H9 (cell line): ENCODE results near the gene UFC1. TPM values are rescaled to one million over a fixed set of nuclear protein-coding genes. Genes with fewer than 3 reads are reported as not detected.

Experiments
- DNase-seq: peaks from one replicate; pipeline ENCODE4 v3.0.0-alpha.2; 2017
- H2AFZ ChIP-seq: one replicate; pipeline ENCODE4 v1.6.1; 2013; ENCODE audit warnings: mild to moderate bottlenecking, low read length, control low read depth, moderate library complexity
- H2AK5ac ChIP-seq: 2 replicates; pipeline ENCODE4 v1.6.1; 2013; ENCODE audit warnings: low read length, control low read depth, mixed read lengths; ENCODE audit not compliant: insufficient read length
- H2BK120ac ChIP-seq: one replicate; pipeline ENCODE4 v1.6.1; 2013; ENCODE audit warnings: low read depth, mild to moderate bottlenecking, low read length, control low read depth, inconsistent platforms; ENCODE audit not compliant: poor library complexity, severe bottlenecking
- H2BK12ac ChIP-seq: 2 replicates; pipeline ENCODE4 v1.6.1; 2013; ENCODE audit warnings: low read length, control low read depth, mixed read lengths, low read depth; ENCODE audit not compliant: insufficient read length
- H2BK15ac ChIP-seq: 2 replicates; pipeline ENCODE4 v1.6.1; 2013; ENCODE audit warnings: low read depth, low read length, control low read depth
- H2BK20ac ChIP-seq: one replicate; pipeline ENCODE4 v1.6.1; 2013; ENCODE audit warnings: low read depth, mild to moderate bottlenecking, low read length, control low read depth, inconsistent platforms; ENCODE audit not compliant: poor library complexity, severe bottlenecking
- H2BK5ac ChIP-seq: 2 replicates; pipeline ENCODE4 v1.6.1; 2013; ENCODE audit warnings: low read length, control low read depth, mixed read lengths; ENCODE audit not compliant: insufficient read length
- H3K14ac ChIP-seq: 2 replicates; pipeline ENCODE4 v1.6.1; 2013; ENCODE audit warnings: low read length, control low read depth; ENCODE audit not compliant: insufficient read depth
- H3K18ac ChIP-seq: 2 replicates; pipeline ENCODE4 v1.6.1; 2013; ENCODE audit warnings: low read depth, mild to moderate bottlenecking, mixed read lengths, low read length, control low read depth; ENCODE audit not compliant: insufficient read length
- H3K23ac ChIP-seq: 2 replicates; pipeline ENCODE4 v1.6.1; 2013; ENCODE audit warnings: low read length, control low read depth, mixed read lengths, low read depth; ENCODE audit not compliant: insufficient read length
- H3K23me2 ChIP-seq: 2 replicates; pipeline ENCODE4 v1.6.1; 2013; ENCODE audit warnings: low read depth, mild to moderate bottlenecking, mixed read lengths, low read length, control low read depth; ENCODE audit not compliant: insufficient read length, poor library complexity, severe bottlenecking
- H3K27ac ChIP-seq: 2 replicates; pipeline ENCODE4 v1.5.1; 2013; ENCODE audit warnings: low read length, control low read depth, mixed read lengths, low read depth; ENCODE audit not compliant: insufficient read length
- H3K27me3 ChIP-seq: 2 replicates; pipeline ENCODE4 v1.6.1; 2013; ENCODE audit warnings: low read length, control low read depth, inconsistent platforms; ENCODE audit not compliant: insufficient read depth
- H3K4ac ChIP-seq: 2 replicates; pipeline ENCODE4 v1.6.1; 2013; ENCODE audit warnings: low read depth, mild to moderate bottlenecking, control low read depth, inconsistent platforms, low read length, moderate library complexity
- H3K4me1 ChIP-seq: 2 replicates; pipeline ENCODE4 v1.6.1; 2013; ENCODE audit warnings: low read length, control low read depth, inconsistent platforms; ENCODE audit not compliant: insufficient read depth
- H3K4me2 ChIP-seq: 2 replicates; pipeline ENCODE4 v1.6.1; 2013; ENCODE audit warnings: low read length, control low read depth, mixed read lengths; ENCODE audit not compliant: insufficient read length, insufficient read depth
- H3K56ac ChIP-seq: 2 replicates; pipeline ENCODE4 v1.6.1; 2013; ENCODE audit warnings: low read depth, mild to moderate bottlenecking, mixed read lengths, low read length, control low read depth; ENCODE audit not compliant: insufficient read length
- H3K79me1 ChIP-seq: 2 replicates; pipeline ENCODE4 v1.6.1; 2013; ENCODE audit warnings: low read depth, mild to moderate bottlenecking, moderate library complexity, low read length, control low read depth, inconsistent platforms; ENCODE audit not compliant: insufficient read depth, poor library complexity, severe bottlenecking
- H3K79me2 ChIP-seq: 2 replicates; pipeline ENCODE4 v1.6.1; 2013; ENCODE audit warnings: low read length, control low read depth, inconsistent platforms; ENCODE audit not compliant: insufficient read depth
- H3K9ac ChIP-seq: 2 replicates; pipeline ENCODE4 v1.6.1; 2013; ENCODE audit warnings: low read length, control low read depth, mixed read lengths; ENCODE audit not compliant: insufficient read length; ENCODE audit errors: extremely low read depth
- H3K9me3 ChIP-seq: one replicate; pipeline ENCODE4 v1.6.1; 2013; ENCODE audit warnings: low read depth, low read length, inconsistent platforms; ENCODE audit not compliant: control insufficient read depth
- H3T11ph ChIP-seq: one replicate; pipeline ENCODE4 v1.6.1; 2013; ENCODE audit warnings: mild to moderate bottlenecking, low read length, control low read depth, inconsistent platforms
- H4K20me1 ChIP-seq: one replicate; pipeline ENCODE4 v1.6.1; 2013; ENCODE audit not compliant: control insufficient read depth, insufficient read length, insufficient read depth
- H4K5ac ChIP-seq: 2 replicates; pipeline ENCODE4 v1.6.1; 2013; ENCODE audit warnings: low read depth, mild to moderate bottlenecking, mixed read lengths, low read length, control low read depth; ENCODE audit not compliant: insufficient read length
- H4K8ac ChIP-seq: replicated peaks from 2 replicates; pipeline ENCODE4 v1.6.1; 2013; ENCODE audit warnings: low read length, control low read depth, mixed read lengths, low read depth; ENCODE audit not compliant: insufficient read length
- H4K91ac ChIP-seq: 2 replicates; pipeline ENCODE4 v1.6.1; 2013; ENCODE audit warnings: low read depth, mild to moderate bottlenecking, moderate library complexity, mixed read lengths, low read length, control low read depth; ENCODE audit not compliant: insufficient read length
- H3K27ac Mint-ChIP-seq, 3 experiments: 2 replicates in 2 of 3; 3 replicates in 1 of 3; pipeline ENCODE4 v1.8.0; 2020 to 2021; ENCODE audit warnings: mixed read lengths in 3 of 3, mild to moderate bottlenecking in 1 of 3, moderate library complexity in 1 of 3
- H3K27me3 Mint-ChIP-seq: 2 replicates; pipeline ENCODE4 v1.8.0; 2021; ENCODE audit warnings: low read depth, mild to moderate bottlenecking, moderate library complexity, mixed read lengths
- H3K36me3 Mint-ChIP-seq, 3 experiments: 2 replicates in 2 of 3; 3 replicates in 1 of 3; pipeline ENCODE4 v1.8.0; 2020 to 2021; ENCODE audit warnings: low read depth in 3 of 3, mixed read lengths in 3 of 3; ENCODE audit not compliant: insufficient read depth in 1 of 3
- H3K4me1 Mint-ChIP-seq, 2 experiments: 2 replicates each; pipeline ENCODE4 v1.8.0; 2020; ENCODE audit warnings: mixed read lengths in 2 of 2
- H3K4me3 Mint-ChIP-seq, 2 experiments: 2 replicates in 1 of 2; 3 replicates in 1 of 2; pipeline ENCODE4 v1.8.0; 2020 to 2021; ENCODE audit warnings: mild to moderate bottlenecking in 2 of 2, mixed read lengths in 2 of 2, moderate library complexity in 1 of 2
- H3K9me3 Mint-ChIP-seq, 2 experiments: 2 replicates in 1 of 2; 3 replicates in 1 of 2; pipeline ENCODE4 v1.8.0; 2020; ENCODE audit warnings: mild to moderate bottlenecking in 2 of 2, mixed read lengths in 2 of 2, moderate library complexity in 1 of 2
- WGBS: extraction: QIAGEN DNeasy Blood & Tissue Kit; methylation state at CpG from one replicate; pipeline ENCODE4 v1.1.7; 2013; ENCODE audit warnings: missing lambda C conversion rate, low lambda C conversion rate, mixed read lengths; ENCODE audit not compliant: insufficient read length; ENCODE audit errors: extremely low coverage; 5-methylcytosine and 5-hydroxymethylcytosine counted together
- total RNA-seq: library from RNA; stranded (reverse); gene quantifications from 2 replicates; pipeline ENCODE4 v1.2.1, GENCODE V29; 2021
- TF ChIP-seq, protein P1 (sequence below): fragments of 200-600 bp; sonication (generic); conservative IDR thresholded peaks from 3 replicates; pipeline ENCODE4 v1.8.0; 2021; ENCODE audit warnings: antibody characterized with exemption, mild to moderate bottlenecking

UFC1 gene
- total RNA-seq, 1 experiment from 2014 or later, result 93.4 TPM

DNA sequence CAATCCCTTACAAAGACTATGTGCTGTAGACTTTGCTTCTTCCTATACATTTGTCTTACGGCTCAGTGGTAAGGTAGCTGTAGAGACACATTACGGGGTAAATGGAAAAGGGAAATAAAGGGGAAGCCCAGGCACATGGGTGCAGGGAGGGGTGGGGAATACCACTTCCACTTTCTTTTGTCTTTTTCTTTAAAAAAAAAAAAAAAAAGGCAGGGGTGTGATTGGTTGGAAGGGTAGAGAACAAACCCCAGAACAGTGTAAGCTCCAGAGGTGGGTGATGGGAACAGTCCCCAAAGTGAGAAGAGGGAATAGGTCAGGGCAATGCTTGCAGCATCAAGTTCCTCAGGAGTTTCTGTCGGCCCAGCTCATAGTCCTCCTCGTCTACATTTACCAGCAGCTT lies 31.9 kb upstream of the UFC1 start:
- no peak overlapping the region for H2BK12ac ChIP-seq
- Mint-ChIP-seq H3K36me3 (peaks cover 38 to 71% (median 66%) of the 10 kb centered on the region in 3 experiments; a peak in 6 of 7 replicates), H3K27me3 (no peaks in the 10 kb centered on the region), H3K4me1 (peaks cover 15 to 21% of the 10 kb centered on the region in 2 experiments), H3K4me3 (no peak overlapping the region), H3K9me3 (no peaks in the 10 kb centered on the region), H3K27ac (no peak overlapping the region)
- WGBS, result no CpG with 5 or more reads among the region's 4 CpGs
- no peak overlapping the region for H2AK5ac ChIP-seq
- no peaks in the 10 kb centered on the region for H4K20me1 ChIP-seq
- H3K9ac ChIP-seq, result no peak overlapping the region
- H3K23ac ChIP-seq, result no peak overlapping the region
- peaks cover 9% of the 10 kb centered on the region for H3K23me2 ChIP-seq
- H3K18ac ChIP-seq, result no peak overlapping the region
- no peak overlapping the region for H3T11ph ChIP-seq
- no peak overlapping the region for H3K4me2 ChIP-seq
- H3K27ac ChIP-seq, result no peak overlapping the region
- H2BK5ac ChIP-seq, result no peak overlapping the region
- no peak for DNase-seq
- peaks cover 2% of the 10 kb centered on the region; the same call in 1 of the 2 replicates for H3K79me2 ChIP-seq
- H3K56ac ChIP-seq, result no peak overlapping the region
- no peaks in the 10 kb centered on the region for H3K27me3 ChIP-seq
- H4K91ac ChIP-seq, result no peak overlapping the region
- no peak overlapping the region for H3K4ac ChIP-seq
- H4K5ac ChIP-seq, result no peak overlapping the region
- no peaks in the 10 kb centered on the region for H3K79me1 ChIP-seq
- no peaks in the 10 kb centered on the region for H3K9me3 ChIP-seq
- no peak overlapping the region for H2AFZ ChIP-seq
- H2BK20ac ChIP-seq, result no peak overlapping the region
- TF ChIP-seq, protein P1, sequence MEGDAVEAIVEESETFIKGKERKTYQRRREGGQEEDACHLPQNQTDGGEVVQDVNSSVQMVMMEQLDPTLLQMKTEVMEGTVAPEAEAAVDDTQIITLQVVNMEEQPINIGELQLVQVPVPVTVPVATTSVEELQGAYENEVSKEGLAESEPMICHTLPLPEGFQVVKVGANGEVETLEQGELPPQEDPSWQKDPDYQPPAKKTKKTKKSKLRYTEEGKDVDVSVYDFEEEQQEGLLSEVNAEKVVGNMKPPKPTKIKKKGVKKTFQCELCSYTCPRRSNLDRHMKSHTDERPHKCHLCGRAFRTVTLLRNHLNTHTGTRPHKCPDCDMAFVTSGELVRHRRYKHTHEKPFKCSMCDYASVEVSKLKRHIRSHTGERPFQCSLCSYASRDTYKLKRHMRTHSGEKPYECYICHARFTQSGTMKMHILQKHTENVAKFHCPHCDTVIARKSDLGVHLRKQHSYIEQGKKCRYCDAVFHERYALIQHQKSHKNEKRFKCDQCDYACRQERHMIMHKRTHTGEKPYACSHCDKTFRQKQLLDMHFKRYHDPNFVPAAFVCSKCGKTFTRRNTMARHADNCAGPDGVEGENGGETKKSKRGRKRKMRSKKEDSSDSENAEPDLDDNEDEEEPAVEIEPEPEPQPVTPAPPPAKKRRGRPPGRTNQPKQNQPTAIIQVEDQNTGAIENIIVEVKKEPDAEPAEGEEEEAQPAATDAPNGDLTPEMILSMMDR, result no peak
- no peak overlapping the region for H2BK15ac ChIP-seq
- no peak overlapping the region for H2BK120ac ChIP-seq
- H4K8ac ChIP-seq, result no peak overlapping the region
- H3K14ac ChIP-seq, result no peak overlapping the region
- peaks cover 5% of the 10 kb centered on the region; the same call in 1 of the 2 replicates for H3K4me1 ChIP-seq
